ENCODE measurements around the gene DEAF1.

DNA sequence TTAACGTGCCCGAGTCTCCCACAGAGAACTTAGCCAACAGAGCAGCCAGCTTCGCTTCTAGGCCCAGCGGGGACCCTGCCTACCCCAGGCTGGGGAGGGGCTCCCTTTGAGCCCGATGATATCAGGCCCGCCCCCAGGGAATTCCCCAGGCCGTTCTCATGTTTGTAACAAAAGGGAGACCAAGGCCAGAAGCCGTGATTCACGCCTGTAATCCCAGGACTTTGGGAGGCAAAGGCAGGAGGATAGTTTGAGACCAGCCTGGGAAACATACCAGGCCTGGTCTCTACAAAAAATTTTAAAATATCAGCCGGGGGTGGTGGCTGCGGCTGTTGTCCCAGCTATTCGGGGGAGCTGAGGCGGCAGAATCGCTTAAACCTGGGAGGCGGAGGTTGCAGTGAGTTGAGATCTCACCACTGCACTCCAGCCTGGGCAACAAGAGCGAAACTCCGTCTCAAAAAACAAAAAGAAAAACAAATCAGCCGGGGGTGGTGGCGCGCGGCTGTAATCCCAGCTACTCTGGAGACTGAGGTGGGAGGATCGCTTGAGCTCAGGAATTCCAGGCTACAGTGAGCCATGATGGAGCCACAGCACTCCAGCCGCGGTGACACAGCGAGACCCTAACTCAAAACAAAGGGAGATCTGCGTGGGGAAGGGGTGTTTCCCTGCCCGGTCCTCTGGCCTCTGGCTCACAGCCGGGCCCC lies 56.2 kb downstream of the DEAF1 start:
- TF ChIP-seq POLR2A (IDR thresholded peaks at IDR 0.05; ENCODE audit: low read length) (no peak), GATA1 (IDR thresholded peaks at IDR 0.05; ENCODE audit: low read depth, low read length) (no peak)
